Measurements from ENCODE around the gene NINJ1. TPM values are rescaled to one million over a fixed set of nuclear protein-coding genes. Genes with fewer than 3 reads are reported as not detected.

NINJ1 gene
- total and polyA plus RNA-seq, 2 of the 13 experiments (the other 11 are each of a cell fraction or from before 2014, with no cell fraction given), result 81.2 to 92.1 TPM

- TF ChIP-seq MNT (IDR thresholded peaks at IDR 0.05), result peak; percentile 64
- TF ChIP-seq SNAPC5 (CRISPR knock-in tag; IDR thresholded peaks at IDR 0.05; ENCODE audit: borderline replicate concordance), result peak; percentile 73; the same call in 1 of the 2 replicates
- no peak for TF ChIP-seq HHEX (CRISPR knock-in tag; IDR thresholded peaks at IDR 0.05)
- TF ChIP-seq TAF15 (IDR thresholded peaks at IDR 0.05; ENCODE audit: low read depth, low read length, poor library complexity, severe bottlenecking), result no peak
- peak; percentile 81; the same call in 1 of the 2 replicates for TF ChIP-seq MEIS1 (CRISPR knock-in tag; IDR thresholded peaks at IDR 0.05; ENCODE audit: borderline replicate concordance)
- TF ChIP-seq ZBTB10 (CRISPR knock-in tag; IDR thresholded peaks at IDR 0.05; ENCODE audit: borderline replicate concordance), result 0 out of 2 replicates have a peak, but pooled peaks have one; percentile 13
- peak; percentile 97 for TF ChIP-seq ZNF746 (CRISPR knock-in tag; IDR thresholded peaks at IDR 0.05)
- TF ChIP-seq ZZZ3 (CRISPR knock-in tag; IDR thresholded peaks at IDR 0.05; ENCODE audit: borderline replicate concordance), result no peak
- TF ChIP-seq ATF4 (CRISPR knock-in tag; IDR thresholded peaks at IDR 0.05), result peak in 1 of 2 experiments; percentile 88; a peak in 2 of 4 replicates
- peak; percentile 90 for TF ChIP-seq ZBED4 (CRISPR knock-in tag; IDR thresholded peaks at IDR 0.05; ENCODE audit: borderline replicate concordance)
- 0 out of 2 replicates have a peak, but pooled peaks have one; percentile 30 for TF ChIP-seq SKIL (CRISPR knock-in tag; IDR thresholded peaks at IDR 0.05; ENCODE audit: borderline replicate concordance)
- TF ChIP-seq THAP8 (CRISPR knock-in tag; IDR thresholded peaks at IDR 0.05; ENCODE audit: borderline replicate concordance), result no peak
- peak; percentile 85 for TF ChIP-seq BRD4 (CRISPR knock-in tag; IDR thresholded peaks at IDR 0.05)
- no peak for TF ChIP-seq PAX8 (CRISPR knock-in tag; IDR thresholded peaks at IDR 0.05; ENCODE audit: borderline replicate concordance)
These were observed 13.9 kb downstream of the NINJ1 start (continued) for GRCh38 chr9:93119953-93120845.
